NCI-H2081 treated with DMSO at 0.1 percent for 48 hours (cell line): ENCODE measurements around the gene PRR13.

Experiments
- DNase-seq: peaks from one replicate; lab custom pipeline; 2025; lab: John Stamatoyannopoulos, UW

PRR13 gene

GRCh38 chr12:53493610-53494391 lies 52.3 kb downstream of the PRR13 start:
- DNase-seq = no peak
